ENCODE data around the gene ADRA2A. TPM values are rescaled to one million over a fixed set of nuclear protein-coding genes. Genes with fewer than 3 reads are reported as not detected.
A peak's percentile ranks its signal among the peaks of the same experiment; 100 is the strongest.

Gene ADRA2A
- total and polyA plus RNA-seq, 12 donors, result 0.32 to 9.6 (median 2.9) TPM

GRCh38 chr10:111110771-111111170 lies 33.9 kb downstream of the ADRA2A start:
- intact Hi-C loops (cut with DNase I), result no loop called here
- no peak overlapping the region for H3K27ac ChIP-seq
- WGBS, 4 donors, result 78 to 85% (median 83%) methylated on average over 3 of the region's 3 CpGs

GRCh38 chr10:111112333-111112732 lies 35.5 kb downstream of the ADRA2A start:
- H3K4me1 ChIP-seq (replicated peaks in 1 of 2), result no peaks in the 10 kb centered on the region
- H3K27ac ChIP-seq, result no peak overlapping the region
- H3K9me3 ChIP-seq (replicated peaks in 1 of 3), result no peaks in the 10 kb centered on the region
- intact Hi-C loops (cut with DNase I), result no loop called here
- no peaks in the 10 kb centered on the region for H3K27me3 ChIP-seq
- TF ChIP-seq CTCF (IDR thresholded peaks at IDR 0.05), result no peak
- no peak for TF ChIP-seq POLR2A (IDR thresholded peaks at IDR 0.05)
- H3K4me3 ChIP-seq, result no peak overlapping the region
- WGBS, 4 donors, result 76 to 85% (median 81%) methylated on average over 1 of the region's 1 CpG
- DNase-seq, result no peak
- H3K36me3 ChIP-seq (replicated peaks in 1 of 2), result no peaks in the 10 kb centered on the region

More at GRCh38 chr10:111110771-111111170, 33.9 kb downstream of the ADRA2A start:
- no peak for DNase-seq
- Histone ChIP-seq H3K4me3 (no peak overlapping the region), H3K36me3 (replicated peaks in 1 of 2) (no peaks in the 10 kb centered on the region), H3K9me3 (replicated peaks in 1 of 3) (no peaks in the 10 kb centered on the region), H3K27me3 (no peaks in the 10 kb centered on the region), H3K4me1 (replicated peaks in 1 of 2) (no peaks in the 10 kb centered on the region)
- TF ChIP-seq CTCF (IDR thresholded peaks at IDR 0.05), result no peak
- TF ChIP-seq POLR2A (IDR thresholded peaks at IDR 0.05), result no peak

- no peaks in the 10 kb centered on the region for H3K27me3 ChIP-seq
Measured at GRCh38 chr10:111113238-111113960, 36.6 kb downstream of the ADRA2A start.

More at GRCh38 chr10:111113238-111113960, 36.6 kb downstream of the ADRA2A start:
- Histone ChIP-seq H3K4me3 (no peak overlapping the region), H3K36me3 (replicated peaks in 1 of 2) (no peaks in the 10 kb centered on the region), H3K27ac (no peak overlapping the region), H3K9me3 (replicated peaks in 1 of 3) (no peaks in the 10 kb centered on the region), H3K4me1 (replicated peaks in 1 of 2) (no peaks in the 10 kb centered on the region)
- DNase-seq, result peak in 2 of 7 donors; percentile 3 to 20
- intact Hi-C loops (cut with DNase I), result no loop called here
- no peak for TF ChIP-seq POLR2A (IDR thresholded peaks at IDR 0.05)
- TF ChIP-seq CTCF (IDR thresholded peaks at IDR 0.05), result no peak
- WGBS, 4 donors, result 86 to 94% (median 93%) methylated on average over 8 of the region's 8 CpGs
